Ureter (tissue), 1 donor: ENCODE measurements around the gene RPS10. TPM values are rescaled to one million over a fixed set of nuclear protein-coding genes. Genes with fewer than 3 reads are reported as not detected.
"Not testable (repeated sequence)": the region's sequence is repeated elsewhere in the genome, so short reads cannot be mapped to it uniquely, and the experiment has no call there.

Experiments used
- DNase-seq: peaks from one replicate; pipeline ENCODE4 v3.0.0-alpha.2; 2020; ENCODE audit warnings: low spot score
- total RNA-seq: library from RNA; stranded (reverse); gene quantifications from one replicate; pipeline ENCODE4 v1.2.4, GENCODE V29; 2023
- donor health status: DM: yes; HTN: yes; CAD: no.

RPS10 gene
- total RNA-seq, 1 donor from 2014 or later, result 1,781 TPM

GRCh38 chr6:34393191-34393965 lies 32.5 kb downstream of the RPS10 start:
- DNase-seq, result no peak

- DNase-seq, result peak; percentile 94
These were observed 33.2 kb downstream of the RPS10 start, which contains the start of gene NUDT3 for GRCh38 chr6:34392497-34393190. TSS of gene NUDT3 (minus strand) at chr6:34392669. CDS start at chr6:34392362, 307 bp downstream.

GRCh38 chr6:34391786-34392496 lies 33.9 kb downstream of the RPS10 start:
- DNase-seq, result peak; percentile 62

GRCh38 chr6:34391473-34391785 lies 34.4 kb downstream of the RPS10 start:
- no peak for DNase-seq

GRCh38 chr6:34390531-34391472 lies 35.1 kb downstream of the RPS10 start:
- DNase-seq, result no peak

- DNase-seq, result no peak
These were observed 36.8 kb downstream of the RPS10 start for GRCh38 chr6:34389034-34389433.

- DNase-seq, result no peak
These were observed 37.4 kb downstream of the RPS10 start for GRCh38 chr6:34388421-34388820.

GRCh38 chr6:34386316-34387137 lies 39.3 kb downstream of the RPS10 start:
- no peak for DNase-seq

GRCh38 chr6:34385793-34386195 lies 40.1 kb downstream of the RPS10 start:
- DNase-seq, result no peak

GRCh38 chr6:34384321-34385153 lies 41.3 kb downstream of the RPS10 start:
- no peak for DNase-seq

- DNase-seq, result no peak
These were observed 42.1 kb downstream of the RPS10 start for GRCh38 chr6:34383656-34384320.

GRCh38 chr6:34383161-34383631 lies 42.7 kb downstream of the RPS10 start:
- no peak for DNase-seq

- no peak for DNase-seq
These were observed 44.8 kb downstream of the RPS10 start for GRCh38 chr6:34381081-34381480.

GRCh38 chr6:34378470-34378869 lies 47.4 kb downstream of the RPS10 start:
- no peak for DNase-seq

GRCh38 chr6:34377984-34378383 lies 47.9 kb downstream of the RPS10 start:
- DNase-seq, result no peak

- DNase-seq, result not testable (repeated sequence)
These were observed 48.3 kb downstream of the RPS10 start for GRCh38 chr6:34377571-34377970.

GRCh38 chr6:34375833-34376232 lies 50.0 kb downstream of the RPS10 start:
- no peak for DNase-seq

- DNase-seq, result no peak
These were observed 51.4 kb downstream of the RPS10 start for GRCh38 chr6:34374508-34374907.

GRCh38 chr6:34374069-34374468 lies 51.8 kb downstream of the RPS10 start:
- no peak for DNase-seq
